Keratinocyte (primary cell): Measurements from ENCODE around the gene DVL2. TPM values are rescaled to one million over a fixed set of nuclear protein-coding genes. Genes with fewer than 3 reads are reported as not detected.
A peak's percentile ranks its signal among the peaks of the same experiment; 100 is the strongest.

ENCODE experiments used
- DNase-seq: peaks from one replicate; pipeline ENCODE4 v3.0.0-alpha.2; 2011; ENCODE audit warnings: low read depth, missing footprints, low spot score
- FAIRE-seq: peaks from 2 replicates; lab custom pipeline; 2011; peaks lifted over from hg19 to GRCh38; lab: Jason Lieb, UNC
- H2AFZ ChIP-seq: 2 replicates; pipeline ENCODE4 v1.6.0; 2012; ENCODE audit warnings: low read length, control low read depth, inconsistent platforms; ENCODE audit not compliant: control insufficient read depth
- H3K27ac ChIP-seq: 2 replicates; pipeline ENCODE4 v1.5.1; 2011; ENCODE audit warnings: low read length; ENCODE audit not compliant: control insufficient read depth, insufficient read depth
- H3K27me3 ChIP-seq: 3 replicates; pipeline ENCODE4 v1.6.0; 2011; ENCODE audit warnings: low read length; ENCODE audit not compliant: control insufficient read depth, insufficient read depth; ENCODE audit errors: extremely low read depth
- H3K36me3 ChIP-seq, 2 experiments: 2 replicates in 1 of 2; 3 replicates in 1 of 2; pipeline ENCODE4 v1.5.1; 2011; ENCODE audit warnings: low read length in 2 of 2, mild to moderate bottlenecking in 1 of 2; ENCODE audit not compliant: control insufficient read depth in 2 of 2, insufficient read depth in 2 of 2; ENCODE audit errors: extremely low read depth in 1 of 2
- H3K4me1 ChIP-seq: 3 replicates; pipeline ENCODE4 v1.5.1; 2011; ENCODE audit warnings: low read length; ENCODE audit not compliant: control insufficient read depth, insufficient read depth; ENCODE audit errors: extremely low read depth
- H3K4me2 ChIP-seq: 3 replicates; pipeline ENCODE4 v1.6.0; 2011; ENCODE audit warnings: low read depth, low read length; ENCODE audit not compliant: control insufficient read depth, insufficient read depth; ENCODE audit errors: extremely low read depth
- H3K4me3 ChIP-seq, 3 experiments: fragments of 200-600 bp in 1 of 3; sonication (generic) in 1 of 3; 2 replicates in 2 of 3; 3 replicates in 1 of 3; pipeline ENCODE4 v1.5.1; 2011 to 2016; ENCODE audit warnings: low read length in 3 of 3, mild to moderate bottlenecking in 3 of 3, control low read depth in 2 of 3, inconsistent platforms in 1 of 3, low read depth in 1 of 3, mixed read lengths in 1 of 3, mixed run types in 1 of 3, moderate library complexity in 1 of 3; ENCODE audit not compliant: control insufficient read depth in 2 of 3, insufficient read depth in 2 of 3; ENCODE audit errors: extremely low read depth in 1 of 3
- H3K79me2 ChIP-seq: 2 replicates; pipeline ENCODE4 v1.6.0; 2012; ENCODE audit warnings: low read length; ENCODE audit not compliant: control insufficient read depth, insufficient read depth
- H3K9ac ChIP-seq: 3 replicates; pipeline ENCODE4 v1.6.0; 2011; ENCODE audit warnings: low read length; ENCODE audit not compliant: control insufficient read depth, insufficient read depth; ENCODE audit errors: extremely low read depth
- H3K9me1 ChIP-seq: 3 replicates; pipeline ENCODE4 v1.6.0; 2011; ENCODE audit warnings: low read length; ENCODE audit not compliant: control insufficient read depth, insufficient read depth; ENCODE audit errors: extremely low read depth
- H3K9me3 ChIP-seq: 2 replicates; pipeline ENCODE4 v1.5.1; 2012; ENCODE audit warnings: low read depth, low read length; ENCODE audit not compliant: control insufficient read depth
- H4K20me1 ChIP-seq: 3 replicates; pipeline ENCODE4 v1.6.0; 2011; ENCODE audit warnings: low read length; ENCODE audit not compliant: control insufficient read depth, insufficient read depth; ENCODE audit errors: extremely low read depth
- EZH2 ChIP-seq: IDR thresholded peaks from one replicate; pipeline ENCODE4 v1.6.1; 2012; ENCODE audit warnings: inconsistent platforms, mild to moderate bottlenecking, low read length, moderate library complexity
- dilution Hi-C: fragments of 300-500 bp; cut with MboI; formaldehyde crosslinking; loops from one replicate; pipeline ENCODE4 v1.7.0; 2020; ENCODE audit warnings: low sequenced_read_pairs; ENCODE audit not compliant: extremely low pct_ligation_motif_present
- polyA plus RNA-seq, 5 experiments: library from polyadenylated mRNA; depleted of rRNA in 3 of 5; stranded (reverse) in 3 of 5; stranded (forward) in 1 of 5; unstranded in 1 of 5; fragments of >200 nt; gene quantifications; 1 replicate in 1 of 5; 2 replicates in 3 of 5; 3 replicates in 1 of 5; pipeline versions ENCODE4 v1.2.1 to v1.2.3, GENCODE V29; 2011 to 2012; ENCODE audit warnings: missing spikeins in 2 of 5, low read depth in 1 of 5, low replicate concordance in 1 of 5
- TF ChIP-seq, protein P1 (sequence below), 3 experiments: IDR thresholded peaks in 1 of 3; conservative IDR thresholded peaks in 1 of 3; optimal IDR thresholded peaks in 1 of 3; 2 replicates in 2 of 3; 3 replicates in 1 of 3; pipeline versions ENCODE3 to v1.5.1; 2011; ENCODE audit warnings: low read length in 3 of 3, mild to moderate bottlenecking in 3 of 3, moderate library complexity in 2 of 3, control low read depth in 1 of 3, inconsistent platforms in 1 of 3; ENCODE audit not compliant: insufficient read depth in 2 of 3; ENCODE audit errors: extremely low read depth in 1 of 3

DVL2 gene
- polyA plus RNA-seq, 1 donor (not counting 4 experiments of a cell fraction or from before 2014, with no cell fraction given), result 3.7 TPM

DNA sequence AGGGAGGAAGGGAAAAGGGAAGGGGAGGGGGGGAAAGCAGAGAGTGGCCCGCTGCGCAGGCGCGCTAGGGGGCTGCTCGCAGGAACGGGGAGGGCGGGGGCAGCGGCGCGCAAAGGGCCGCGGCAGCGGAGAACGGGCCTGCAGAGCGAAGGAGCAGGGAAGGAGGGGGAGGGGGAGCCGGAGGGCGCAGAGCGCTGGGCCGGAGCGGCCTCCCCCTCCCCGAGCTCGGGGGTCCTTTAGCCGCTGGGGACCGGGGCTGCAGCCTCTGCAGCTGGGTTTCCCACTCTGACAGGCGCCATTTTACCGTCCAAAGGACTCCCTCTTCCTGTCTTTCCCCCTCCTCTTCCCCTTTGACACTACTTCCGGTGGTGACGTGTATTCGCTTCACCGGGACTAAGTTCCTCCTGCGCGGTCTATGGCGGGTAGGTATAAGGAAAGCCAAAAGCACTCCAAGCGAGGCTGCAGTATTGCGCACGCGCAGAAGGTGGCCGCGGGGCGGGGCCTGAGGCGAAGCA, 17.4 kb upstream of the DVL2 start, which contains the start of gene CTDNEP1:
TSS of gene CTDNEP1 (minus strand) at position 74 of the 515 bp plus-strand sequence. CDS start 438 bp downstream, outside the sequence.
- Histone ChIP-seq H3K79me2 (peaks cover 60% of the 10 kb centered on the region), H3K4me3 (peak within 1 kb of the TSS; percentile 80 to 95 (median 92)), H3K9me3 (no peaks in the 10 kb centered on the region), H3K9ac (peak within 1 kb of the TSS; percentile 94), H3K36me3 (peaks cover 11 to 24% of the 10 kb centered on the region in 2 experiments), H3K9me1 (no peaks in the 10 kb centered on the region), H3K4me1 (peaks cover 18% of the 10 kb centered on the region), H2AFZ (peak within 1 kb of the TSS; percentile 96), H3K4me2 (peak within 1 kb of the TSS; percentile 98), H3K27ac (peak within 1 kb of the TSS; percentile 99), H3K27me3 (no peaks in the 10 kb centered on the region), H4K20me1 (no peaks in the 10 kb centered on the region)
- FAIRE-seq (peak; percentile 92), DNase-seq (peak; percentile 99)
- TF ChIP-seq, protein P1, sequence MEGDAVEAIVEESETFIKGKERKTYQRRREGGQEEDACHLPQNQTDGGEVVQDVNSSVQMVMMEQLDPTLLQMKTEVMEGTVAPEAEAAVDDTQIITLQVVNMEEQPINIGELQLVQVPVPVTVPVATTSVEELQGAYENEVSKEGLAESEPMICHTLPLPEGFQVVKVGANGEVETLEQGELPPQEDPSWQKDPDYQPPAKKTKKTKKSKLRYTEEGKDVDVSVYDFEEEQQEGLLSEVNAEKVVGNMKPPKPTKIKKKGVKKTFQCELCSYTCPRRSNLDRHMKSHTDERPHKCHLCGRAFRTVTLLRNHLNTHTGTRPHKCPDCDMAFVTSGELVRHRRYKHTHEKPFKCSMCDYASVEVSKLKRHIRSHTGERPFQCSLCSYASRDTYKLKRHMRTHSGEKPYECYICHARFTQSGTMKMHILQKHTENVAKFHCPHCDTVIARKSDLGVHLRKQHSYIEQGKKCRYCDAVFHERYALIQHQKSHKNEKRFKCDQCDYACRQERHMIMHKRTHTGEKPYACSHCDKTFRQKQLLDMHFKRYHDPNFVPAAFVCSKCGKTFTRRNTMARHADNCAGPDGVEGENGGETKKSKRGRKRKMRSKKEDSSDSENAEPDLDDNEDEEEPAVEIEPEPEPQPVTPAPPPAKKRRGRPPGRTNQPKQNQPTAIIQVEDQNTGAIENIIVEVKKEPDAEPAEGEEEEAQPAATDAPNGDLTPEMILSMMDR (optimal IDR thresholded peaks at IDR 0.05 in 1 of 3, IDR thresholded peaks at IDR 0.05 in 1 of 3, conservative IDR thresholded peaks at IDR 0.05 in 1 of 3; ENCODE audit: extremely low read depth in 1 of 3, insufficient read depth in 2 of 3, low read length in 3 of 3), result no peak
- no peak for TF ChIP-seq EZH2
- dilution Hi-C loops, result no loop called here

DNA sequence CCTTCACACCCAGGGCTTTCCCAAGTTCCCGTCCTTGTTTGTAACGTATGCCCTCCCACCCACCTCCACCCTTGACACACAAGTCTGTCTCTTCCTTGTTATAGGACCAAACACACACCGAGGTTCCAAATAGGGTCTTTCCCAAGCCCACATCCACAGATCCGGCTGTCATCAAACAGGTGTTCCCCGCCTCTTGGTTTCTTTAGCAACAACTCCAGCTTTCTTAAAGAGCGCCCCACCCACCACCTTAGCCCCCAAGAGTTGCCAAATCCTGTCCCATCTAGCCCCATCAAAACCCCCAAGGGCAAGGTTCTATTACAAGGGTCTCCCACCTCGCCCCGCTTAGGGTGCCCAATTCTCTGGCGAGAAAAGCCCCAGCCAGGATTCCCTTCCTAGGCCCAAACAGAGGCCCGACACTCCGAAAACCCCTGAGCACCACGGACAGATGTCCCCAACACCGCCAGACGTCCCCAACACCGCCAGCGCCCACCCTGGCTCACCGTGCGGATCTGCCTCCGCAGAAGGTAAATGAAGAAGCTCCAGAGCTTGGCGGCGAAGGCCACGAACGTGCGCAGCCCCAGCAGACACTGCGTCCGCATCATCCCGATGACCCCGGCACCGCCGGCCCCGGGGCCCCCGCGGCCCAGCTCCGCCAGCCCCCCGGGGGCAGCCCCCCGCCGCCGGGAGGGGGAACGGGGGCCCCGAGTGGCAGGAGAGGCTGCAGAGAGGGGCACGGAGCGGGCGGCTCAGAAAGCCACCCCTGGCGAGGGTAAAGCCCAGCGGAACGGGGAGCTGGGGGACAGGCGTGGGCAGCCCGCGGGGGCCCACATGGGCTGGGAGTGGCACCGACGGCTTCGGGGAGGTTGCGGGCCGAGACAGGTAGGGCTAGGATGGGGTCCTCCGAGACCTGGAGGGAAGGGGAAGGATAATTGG, 16.6 kb upstream of the DVL2 start:
- peaks cover 14 to 25% of the 10 kb centered on the region in 2 experiments for H3K36me3 ChIP-seq
- no peak for TF ChIP-seq EZH2
- TF ChIP-seq, protein P1 (optimal IDR thresholded peaks at IDR 0.05 in 1 of 3, IDR thresholded peaks at IDR 0.05 in 1 of 3, conservative IDR thresholded peaks at IDR 0.05 in 1 of 3; ENCODE audit: extremely low read depth in 1 of 3, insufficient read depth in 2 of 3, low read length in 3 of 3), result no peak
- no peaks in the 10 kb centered on the region for H3K9me3 ChIP-seq
- H3K79me2 ChIP-seq, result peaks cover 61% of the 10 kb centered on the region
- DNase-seq (no peak), FAIRE-seq (no peak)
- peak overlapping the region; percentile 98 for H3K4me2 ChIP-seq
- H3K9me1 ChIP-seq, result no peaks in the 10 kb centered on the region
- peaks cover 18% of the 10 kb centered on the region for H3K4me1 ChIP-seq
- H3K4me3 ChIP-seq, result peak overlapping the region; percentile 80 to 94 (median 92)
- H2AFZ ChIP-seq, result no peak overlapping the region
- no peaks in the 10 kb centered on the region for H4K20me1 ChIP-seq
- H3K9ac ChIP-seq, result peak overlapping the region; percentile 94
- dilution Hi-C loops, result no loop called here
- H3K27me3 ChIP-seq, result no peaks in the 10 kb centered on the region
- peak overlapping the region; percentile 69 for H3K27ac ChIP-seq
